Left lung (tissue), 10 donors: ENCODE results near the gene HSF5. TPM values are rescaled to one million over a fixed set of nuclear protein-coding genes. Genes with fewer than 3 reads are reported as not detected.

ENCODE experiments used
- ATAC-seq: fragments of 200-7000 bp; cut with Tn5 transposase; one replicate; pipeline ENCODE4 v1.9.1; 2020; ENCODE audit warnings: moderate library complexity
- DNase-seq, 4 donors: peaks; one replicate each; pipeline ENCODE4 v3.0.0-alpha.2; 2013 to 2020
- H3K27ac ChIP-seq, 2 donors: fragments of 200-600 bp; sonication (generic) in 1 of 2; one replicate each; pipeline versions ENCODE4 v1.5.0 to v1.8.0; 2020 to 2021
- H3K27me3 ChIP-seq, 2 donors: fragments of 200-600 bp; sonication (generic) in 1 of 2; one replicate each; pipeline versions ENCODE4 v1.5.0 to v1.8.0; 2020 to 2021
- H3K36me3 ChIP-seq, 2 donors: fragments of 200-600 bp; sonication (generic) in 1 of 2; one replicate each; pipeline versions ENCODE4 v1.5.0 to v1.8.0; 2020 to 2021
- H3K4me1 ChIP-seq, 2 donors: fragments of 200-600 bp; one replicate each; pipeline ENCODE4 v1.8.0; 2021
- H3K4me3 ChIP-seq, 2 donors: fragments of 200-600 bp; sonication (generic) in 1 of 2; one replicate each; pipeline versions ENCODE4 v1.5.0 to v1.8.0; 2020 to 2021; ENCODE audit warnings: mild to moderate bottlenecking in 1 of 2
- H3K9me3 ChIP-seq, 2 donors: fragments of 200-600 bp; sonication (generic) in 1 of 2; one replicate each; pipeline versions ENCODE4 v1.5.0 to v1.8.0; 2020 to 2021
- CTCF ChIP-seq, 2 donors: fragments of 200-600 bp; sonication (generic) in 1 of 2; IDR thresholded peaks; one replicate each; pipeline versions ENCODE4 v1.5.0 to v1.8.0; 2021; ENCODE audit warnings: antibody characterized with exemption in 2 of 2
- intact Hi-C, 2 donors: fragments of 100-400 bp; cut with DNase I; formaldehyde crosslinking; loops; one replicate each; pipeline versions ENCODE4 v1.11.2 to v1.14.2; 2022
- polyA plus RNA-seq, 6 donors: library from polyadenylated mRNA; unstranded; fragments of 120-200 nt; gene quantifications; one replicate each; pipeline ENCODE4 v1.2.1, GENCODE V29; 2013; ENCODE audit not compliant: insufficient read length in 6 of 6
- total RNA-seq, 2 donors: library from RNA; stranded (reverse); fragmentation: NEBNext Ultra II Directional; extraction: Animal tissue kit (Norgen Biotek cat#: 25700); gene quantifications; one replicate each; pipeline ENCODE4 v1.2.1, GENCODE V29; 2021
- donor health status: DM: no; HTN: yes; CAD: no.
- donor health status: DM: no; HTN: no; CAD: no.

HSF5 gene
- total and polyA plus RNA-seq, 8 donors, result 0.08 to 0.15 (median 0.12) TPM

GRCh38 chr17:58530655-58531054 lies 42.4 kb upstream of the HSF5 start:
- Histone ChIP-seq H3K36me3 (no peaks in the 10 kb centered on the region), H3K27ac (no peak overlapping the region), H3K4me1 (peaks cover 21 to 60% of the 10 kb centered on the region in 2 donors), H3K27me3 (peaks cover 0 to 25% of the 10 kb centered on the region in 2 donors), H3K9me3 (no peaks in the 10 kb centered on the region), H3K4me3 (no peak overlapping the region)
- no peak for DNase-seq
- ATAC-seq, result no peak
- intact Hi-C loops, result no loop called here
- no peak for TF ChIP-seq CTCF (IDR thresholded peaks at IDR 0.05)

- DNase-seq (no peak), ATAC-seq (no peak)
- Histone ChIP-seq H3K27ac (no peak overlapping the region), H3K9me3 (no peaks in the 10 kb centered on the region), H3K4me1 (peaks cover 29 to 52% of the 10 kb centered on the region in 2 donors), H3K36me3 (no peaks in the 10 kb centered on the region), H3K27me3 (peaks cover 0 to 25% of the 10 kb centered on the region in 2 donors), H3K4me3 (no peak overlapping the region)
- TF ChIP-seq CTCF (IDR thresholded peaks at IDR 0.05), result no peak
- intact Hi-C loops, result no loop called here
These were observed 41.1 kb upstream of the HSF5 start for GRCh38 chr17:58529275-58529674.

- Histone ChIP-seq H3K27ac (peak overlapping the region in 1 of 2 donors; percentile 4), H3K27me3 (peaks cover 0 to 25% of the 10 kb centered on the region in 2 donors), H3K36me3 (no peaks in the 10 kb centered on the region), H3K9me3 (no peaks in the 10 kb centered on the region), H3K4me1 (peaks cover 29 to 47% of the 10 kb centered on the region in 2 donors), H3K4me3 (no peak overlapping the region)
- intact Hi-C loops, result no loop called here
- ATAC-seq, result no peak
- TF ChIP-seq CTCF (IDR thresholded peaks at IDR 0.05), result no peak
- no peak for DNase-seq
These were observed 40.2 kb upstream of the HSF5 start for GRCh38 chr17:58528443-58528842.

- no peaks in the 10 kb centered on the region for H3K9me3 ChIP-seq
- ATAC-seq, result peak; percentile 10
- H3K27me3 ChIP-seq, result peaks cover 0 to 25% of the 10 kb centered on the region in 2 donors
- H3K4me3 ChIP-seq, result no peak overlapping the region
- no peak for TF ChIP-seq CTCF (IDR thresholded peaks at IDR 0.05)
- no peaks in the 10 kb centered on the region for H3K36me3 ChIP-seq
- peak overlapping the region in 1 of 2 donors; percentile 24 for H3K27ac ChIP-seq
- peaks cover 29 to 47% of the 10 kb centered on the region in 2 donors for H3K4me1 ChIP-seq
- intact Hi-C loops, result no loop called here
- DNase-seq, result no peak
These were observed 39.7 kb upstream of the HSF5 start for GRCh38 chr17:58527949-58528348.

- intact Hi-C loops, result no loop called here
- Histone ChIP-seq H3K4me1 (peaks cover 29 to 44% of the 10 kb centered on the region in 2 donors), H3K4me3 (peak overlapping the region in 1 of 2 donors; percentile 9), H3K36me3 (no peaks in the 10 kb centered on the region), H3K9me3 (no peaks in the 10 kb centered on the region), H3K27me3 (peaks cover 0 to 21% of the 10 kb centered on the region in 2 donors), H3K27ac (peak overlapping the region; percentile 24 to 58)
- DNase-seq, result no peak
- no peak for ATAC-seq
- no peak for TF ChIP-seq CTCF (IDR thresholded peaks at IDR 0.05)
These were observed 39.1 kb upstream of the HSF5 start for GRCh38 chr17:58527306-58527705.
